Astrocyte (in vitro differentiated cells and primary cell): ENCODE measurements around the gene FUOM. TPM values are rescaled to one million over a fixed set of nuclear protein-coding genes. Genes with fewer than 3 reads are reported as not detected.

ENCODE experiments used
- DNase-seq: peaks from one replicate; pipeline ENCODE4 v3.0.0-alpha.2; 2010; ENCODE audit warnings: low read depth
- FAIRE-seq: peaks from 2 replicates; lab custom pipeline; 2011; peaks lifted over from hg19 to GRCh38; lab: Jason Lieb, UNC
- H2AFZ ChIP-seq: 2 replicates; pipeline ENCODE4 v1.6.0; 2012; ENCODE audit warnings: low read depth, low read length, inconsistent platforms
- H3K27ac ChIP-seq: 2 replicates; pipeline ENCODE4 v1.5.1; 2011; ENCODE audit warnings: low read depth, low read length, inconsistent platforms
- H3K27me3 ChIP-seq: 2 replicates; pipeline ENCODE4 v1.6.0; 2011; ENCODE audit warnings: low read length, inconsistent platforms; ENCODE audit not compliant: insufficient read depth
- H3K36me3 ChIP-seq: 2 replicates; pipeline ENCODE4 v1.5.1; 2011; ENCODE audit warnings: low read length, inconsistent platforms; ENCODE audit not compliant: insufficient read depth
- H3K4me1 ChIP-seq: 2 replicates; pipeline ENCODE4 v1.5.1; 2011; ENCODE audit warnings: low read length, inconsistent platforms; ENCODE audit not compliant: insufficient read depth
- H3K4me2 ChIP-seq: 2 replicates; pipeline ENCODE4 v1.6.0; 2012; ENCODE audit warnings: low read length, inconsistent platforms
- H3K4me3 ChIP-seq: 2 replicates; pipeline ENCODE4 v1.5.1; 2011; ENCODE audit warnings: low read depth, mild to moderate bottlenecking, low read length, inconsistent platforms; ENCODE audit not compliant: insufficient read depth
- H3K79me2 ChIP-seq: 2 replicates; pipeline ENCODE4 v1.6.0; 2012; ENCODE audit warnings: mild to moderate bottlenecking, low read length, inconsistent platforms; ENCODE audit not compliant: insufficient read depth
- H3K9ac ChIP-seq: 2 replicates; pipeline ENCODE4 v1.6.0; 2012; ENCODE audit warnings: mild to moderate bottlenecking, low read length, inconsistent platforms
- H3K9me3 ChIP-seq: 2 replicates; pipeline ENCODE4 v1.5.1; 2012; ENCODE audit warnings: low read depth, mild to moderate bottlenecking, low read length, inconsistent platforms; ENCODE audit not compliant: insufficient read depth
- H4K20me1 ChIP-seq: 2 replicates; pipeline ENCODE4 v1.6.0; 2012; ENCODE audit warnings: low read length, inconsistent platforms; ENCODE audit not compliant: insufficient read depth
- H3K27ac Mint-ChIP-seq: one replicate; pipeline ENCODE4 v1.8.0; 2021; ENCODE audit warnings: mild to moderate bottlenecking, mixed read lengths; ENCODE audit not compliant: unreplicated experiment
- H3K27me3 Mint-ChIP-seq: one replicate; pipeline ENCODE4 v1.8.0; 2021; ENCODE audit warnings: low read depth, mixed read lengths; ENCODE audit not compliant: unreplicated experiment
- H3K36me3 Mint-ChIP-seq: one replicate; pipeline ENCODE4 v1.8.0; 2021; ENCODE audit warnings: low read depth, mixed read lengths; ENCODE audit not compliant: unreplicated experiment
- H3K4me1 Mint-ChIP-seq: one replicate; pipeline ENCODE4 v1.8.0; 2021; ENCODE audit warnings: low read depth, mixed read lengths; ENCODE audit not compliant: unreplicated experiment
- H3K4me3 Mint-ChIP-seq: one replicate; pipeline ENCODE4 v1.8.0; 2021; ENCODE audit warnings: mild to moderate bottlenecking, moderate library complexity, mixed read lengths; ENCODE audit not compliant: unreplicated experiment
- H3K9me3 Mint-ChIP-seq: one replicate; pipeline ENCODE4 v1.8.0; 2021; ENCODE audit warnings: mild to moderate bottlenecking, mixed read lengths; ENCODE audit not compliant: unreplicated experiment
- EZH2 ChIP-seq: IDR thresholded peaks from 2 replicates; pipeline ENCODE4 v1.6.1; 2012; ENCODE audit warnings: mild to moderate bottlenecking, low read length, inconsistent platforms; ENCODE audit not compliant: insufficient read depth
- total RNA-seq: library from RNA; stranded (reverse); gene quantifications from 2 replicates; pipeline ENCODE4 v1.2.1, GENCODE V29; 2021
- TF ChIP-seq, protein P1 (sequence below): IDR thresholded peaks from 2 replicates; pipeline ENCODE4 v1.5.1; 2011; ENCODE audit warnings: low read depth, mild to moderate bottlenecking, inconsistent platforms, low read length, moderate library complexity; ENCODE audit not compliant: insufficient read depth

The FUOM gene
- total RNA-seq, 1 donor from 2014 or later = 28.8 TPM

GRCh38 chr10:133366751-133367150 lies 8.9 kb upstream of the FUOM start:
- TF ChIP-seq, protein P1, sequence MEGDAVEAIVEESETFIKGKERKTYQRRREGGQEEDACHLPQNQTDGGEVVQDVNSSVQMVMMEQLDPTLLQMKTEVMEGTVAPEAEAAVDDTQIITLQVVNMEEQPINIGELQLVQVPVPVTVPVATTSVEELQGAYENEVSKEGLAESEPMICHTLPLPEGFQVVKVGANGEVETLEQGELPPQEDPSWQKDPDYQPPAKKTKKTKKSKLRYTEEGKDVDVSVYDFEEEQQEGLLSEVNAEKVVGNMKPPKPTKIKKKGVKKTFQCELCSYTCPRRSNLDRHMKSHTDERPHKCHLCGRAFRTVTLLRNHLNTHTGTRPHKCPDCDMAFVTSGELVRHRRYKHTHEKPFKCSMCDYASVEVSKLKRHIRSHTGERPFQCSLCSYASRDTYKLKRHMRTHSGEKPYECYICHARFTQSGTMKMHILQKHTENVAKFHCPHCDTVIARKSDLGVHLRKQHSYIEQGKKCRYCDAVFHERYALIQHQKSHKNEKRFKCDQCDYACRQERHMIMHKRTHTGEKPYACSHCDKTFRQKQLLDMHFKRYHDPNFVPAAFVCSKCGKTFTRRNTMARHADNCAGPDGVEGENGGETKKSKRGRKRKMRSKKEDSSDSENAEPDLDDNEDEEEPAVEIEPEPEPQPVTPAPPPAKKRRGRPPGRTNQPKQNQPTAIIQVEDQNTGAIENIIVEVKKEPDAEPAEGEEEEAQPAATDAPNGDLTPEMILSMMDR = no peak
- TF ChIP-seq EZH2 = no peak
- no peaks in the 10 kb centered on the region for H3K9me3 Mint-ChIP-seq
- no peak for DNase-seq
- Histone ChIP-seq H2AFZ (no peak overlapping the region), H3K79me2 (peaks cover 3% of the 10 kb centered on the region), H4K20me1 (peaks cover 5% of the 10 kb centered on the region), H3K27ac (no peak overlapping the region), H3K27me3 (no peaks in the 10 kb centered on the region), H3K9ac (no peak overlapping the region), H3K9me3 (no peaks in the 10 kb centered on the region), H3K36me3 (peaks cover 5% of the 10 kb centered on the region), H3K4me3 (no peak overlapping the region), H3K4me2 (no peak overlapping the region), H3K4me1 (no peaks in the 10 kb centered on the region)
- H3K27ac Mint-ChIP-seq = no peak overlapping the region
- H3K4me1 Mint-ChIP-seq = no peaks in the 10 kb centered on the region
- H3K36me3 Mint-ChIP-seq = peaks cover 18% of the 10 kb centered on the region
- no peak overlapping the region for H3K4me3 Mint-ChIP-seq
- FAIRE-seq = no peak
- H3K27me3 Mint-ChIP-seq = no peaks in the 10 kb centered on the region

- Histone ChIP-seq H3K4me1 (no peaks in the 10 kb centered on the region), H4K20me1 (peaks cover 5% of the 10 kb centered on the region), H3K36me3 (peaks cover 5% of the 10 kb centered on the region), H2AFZ (no peak overlapping the region), H3K27ac (no peak overlapping the region), H3K4me2 (no peak overlapping the region), H3K27me3 (no peaks in the 10 kb centered on the region), H3K9ac (no peak overlapping the region), H3K4me3 (no peak overlapping the region), H3K9me3 (no peaks in the 10 kb centered on the region), H3K79me2 (no peaks in the 10 kb centered on the region)
- H3K4me3 Mint-ChIP-seq = no peak overlapping the region
- no peaks in the 10 kb centered on the region for H3K9me3 Mint-ChIP-seq
- FAIRE-seq (no peak), DNase-seq (no peak)
- no peaks in the 10 kb centered on the region for H3K4me1 Mint-ChIP-seq
- H3K27me3 Mint-ChIP-seq = no peaks in the 10 kb centered on the region
- H3K36me3 Mint-ChIP-seq = peaks cover 18% of the 10 kb centered on the region
- no peak overlapping the region for H3K27ac Mint-ChIP-seq
- TF ChIP-seq EZH2 = no peak
- TF ChIP-seq, protein P1 = no peak
Measured at GRCh38 chr10:133366130-133366478, 8.3 kb upstream of the FUOM start.

DNA sequence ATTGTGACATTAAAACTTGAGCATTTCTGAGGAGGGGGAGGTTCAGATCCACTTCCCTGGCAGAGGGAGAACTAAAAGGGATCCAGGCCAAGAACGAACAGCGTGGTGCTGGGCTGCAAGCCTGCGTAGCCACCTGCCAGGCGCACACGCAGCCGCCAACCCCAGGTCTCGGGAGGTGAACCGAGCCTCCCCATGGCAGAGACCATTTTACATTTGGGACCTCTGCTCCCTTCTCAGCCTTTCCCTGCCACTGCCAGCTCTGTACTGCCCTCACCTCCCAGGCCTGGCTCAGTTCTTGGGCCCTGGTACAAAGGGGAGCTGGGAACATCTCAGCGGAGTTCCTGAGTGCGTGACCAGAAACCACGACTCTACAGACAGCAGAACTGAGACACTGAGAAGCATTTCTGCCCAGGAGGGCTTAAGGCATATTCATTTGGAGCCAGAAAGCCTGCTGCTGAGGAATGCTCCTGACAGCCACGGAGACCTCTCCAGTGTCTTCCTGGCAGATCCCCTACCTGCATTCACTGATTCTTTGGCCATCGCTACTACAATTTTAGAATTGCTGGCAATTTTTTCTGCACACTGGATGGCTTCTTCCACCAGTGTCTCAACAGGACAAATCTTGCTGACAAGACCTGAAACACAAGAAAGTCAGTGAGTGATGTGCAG lies 7.8 kb upstream of the FUOM start:
- no peak overlapping the region for H3K4me3 ChIP-seq
- H3K4me2 ChIP-seq = no peak overlapping the region
- no peak overlapping the region for H2AFZ ChIP-seq
- H3K36me3 ChIP-seq = peaks cover 5% of the 10 kb centered on the region
- no peaks in the 10 kb centered on the region for H3K27me3 ChIP-seq
- H4K20me1 ChIP-seq = peaks cover 5% of the 10 kb centered on the region
- Mint-ChIP-seq H3K4me3 (no peak overlapping the region), H3K36me3 (peaks cover 17% of the 10 kb centered on the region), H3K4me1 (no peaks in the 10 kb centered on the region), H3K27me3 (no peaks in the 10 kb centered on the region), H3K27ac (no peak overlapping the region), H3K9me3 (no peaks in the 10 kb centered on the region)
- no peaks in the 10 kb centered on the region for H3K4me1 ChIP-seq
- no peak overlapping the region for H3K27ac ChIP-seq
- H3K79me2 ChIP-seq = no peaks in the 10 kb centered on the region
- H3K9ac ChIP-seq = no peak overlapping the region
- no peak for TF ChIP-seq EZH2
- TF ChIP-seq, protein P1 = no peak
- no peaks in the 10 kb centered on the region for H3K9me3 ChIP-seq
- no peak for DNase-seq
- no peak for FAIRE-seq
